GM19372 (cell line): ENCODE data around the gene KCNJ5.
"Not testable (repeated sequence)": the region's sequence is repeated elsewhere in the genome, so short reads cannot be mapped to it uniquely, and the experiment has no call there.

Source experiments
- ATAC-seq: cut with Tn5 transposase; IDR thresholded peaks from one replicate; pipeline ENCODE4 v1.9.1; 2021; ENCODE audit warnings: mild to moderate bottlenecking, low read depth, moderate library complexity; ENCODE audit not compliant: unreplicated experiment

KCNJ5 gene

DNA sequence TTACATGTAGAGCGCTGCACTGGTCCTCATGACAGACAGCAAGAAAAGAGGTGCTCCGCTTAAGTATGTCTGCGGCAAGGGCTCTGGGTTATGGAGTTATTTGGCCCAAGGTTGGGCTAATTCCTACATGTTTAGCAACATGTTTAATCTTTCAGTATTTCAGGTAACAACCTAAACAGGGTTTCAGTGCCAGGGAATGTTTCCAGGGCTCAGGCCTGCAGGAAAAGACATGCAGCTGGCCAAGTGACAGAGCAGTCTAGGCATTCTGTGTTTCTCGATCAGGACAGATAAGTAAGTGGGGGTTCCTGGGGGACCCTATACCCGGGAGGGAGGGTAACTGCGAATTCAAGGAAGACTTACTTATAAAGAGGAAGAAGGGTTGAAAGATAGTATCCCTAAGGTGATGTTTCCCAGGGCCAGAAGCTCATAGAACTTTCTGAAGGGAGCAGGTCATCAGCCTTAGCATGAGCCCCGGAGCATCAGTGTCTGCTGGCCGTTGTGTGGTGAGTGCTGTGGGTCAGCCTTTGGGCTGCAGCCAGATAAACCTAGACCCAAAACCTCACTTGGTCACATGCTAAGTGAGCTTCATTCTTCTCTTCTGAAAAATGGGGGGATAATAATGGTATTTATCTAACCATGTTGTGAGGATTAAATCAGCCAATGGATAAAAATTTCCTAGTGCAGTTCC, 18.4 kb downstream of the KCNJ5 start:
- ATAC-seq, result no peak

DNA sequence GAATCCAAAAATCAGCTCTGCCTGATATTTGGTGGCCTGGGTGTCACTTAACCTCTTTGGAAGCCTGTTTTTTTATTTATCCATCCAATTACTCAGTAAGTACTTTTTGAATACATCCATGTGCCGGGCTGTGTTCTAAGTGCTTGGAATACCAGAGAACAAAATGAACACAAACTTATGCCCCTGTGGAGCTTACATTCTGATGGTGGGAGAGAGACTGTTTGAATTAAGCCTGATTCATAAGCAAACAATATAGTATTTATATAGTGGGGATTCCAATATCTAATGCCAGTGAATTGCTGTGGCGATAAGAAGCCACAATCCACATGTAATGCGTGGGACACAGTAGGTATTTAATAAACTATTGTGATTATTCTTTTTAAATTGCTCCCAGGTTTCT, 19.4 kb downstream of the KCNJ5 start:
- ATAC-seq, result no peak

DNA sequence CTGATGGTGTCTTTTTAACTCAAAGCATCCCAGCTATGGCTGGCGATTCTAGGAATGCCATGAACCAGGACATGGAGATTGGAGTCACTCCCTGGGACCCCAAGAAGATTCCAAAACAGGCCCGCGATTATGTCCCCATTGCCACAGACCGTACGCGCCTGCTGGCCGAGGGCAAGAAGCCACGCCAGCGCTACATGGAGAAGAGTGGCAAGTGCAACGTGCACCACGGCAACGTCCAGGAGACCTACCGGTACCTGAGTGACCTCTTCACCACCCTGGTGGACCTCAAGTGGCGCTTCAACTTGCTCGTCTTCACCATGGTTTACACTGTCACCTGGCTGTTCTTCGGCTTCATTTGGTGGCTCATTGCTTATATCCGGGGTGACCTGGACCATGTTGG, 20.1 kb downstream of the KCNJ5 start:
- no peak for ATAC-seq

DNA sequence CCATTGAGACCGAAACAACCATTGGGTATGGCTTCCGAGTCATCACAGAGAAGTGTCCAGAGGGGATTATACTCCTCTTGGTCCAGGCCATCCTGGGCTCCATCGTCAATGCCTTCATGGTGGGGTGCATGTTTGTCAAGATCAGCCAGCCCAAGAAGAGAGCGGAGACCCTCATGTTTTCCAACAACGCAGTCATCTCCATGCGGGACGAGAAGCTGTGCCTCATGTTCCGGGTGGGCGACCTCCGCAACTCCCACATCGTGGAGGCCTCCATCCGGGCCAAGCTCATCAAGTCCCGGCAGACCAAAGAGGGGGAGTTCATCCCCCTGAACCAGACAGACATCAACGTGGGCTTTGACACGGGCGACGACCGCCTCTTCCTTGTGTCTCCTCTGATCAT, 20.5 kb downstream of the KCNJ5 start:
- ATAC-seq, result no peak

DNA sequence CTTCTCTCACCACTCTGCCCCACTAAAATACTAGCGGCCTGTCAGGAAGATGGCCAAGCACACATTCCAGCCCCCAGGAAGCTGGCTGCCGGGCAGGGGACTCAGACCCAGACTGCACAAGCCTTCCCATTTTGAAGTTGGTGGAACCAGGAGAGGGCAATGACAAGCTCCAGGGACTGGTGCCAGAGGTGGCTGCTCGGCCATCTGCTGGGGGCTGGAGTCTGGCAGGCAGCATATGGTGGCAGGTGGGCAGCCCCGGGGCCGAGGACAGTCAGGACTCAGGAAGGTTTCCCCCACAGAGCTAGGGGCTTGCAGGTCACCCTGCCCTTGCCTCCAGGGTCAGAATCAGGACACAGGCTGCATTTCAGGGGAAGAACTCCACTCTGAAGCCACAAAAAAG, 22.6 kb downstream of the KCNJ5 start:
- no peak for ATAC-seq

DNA sequence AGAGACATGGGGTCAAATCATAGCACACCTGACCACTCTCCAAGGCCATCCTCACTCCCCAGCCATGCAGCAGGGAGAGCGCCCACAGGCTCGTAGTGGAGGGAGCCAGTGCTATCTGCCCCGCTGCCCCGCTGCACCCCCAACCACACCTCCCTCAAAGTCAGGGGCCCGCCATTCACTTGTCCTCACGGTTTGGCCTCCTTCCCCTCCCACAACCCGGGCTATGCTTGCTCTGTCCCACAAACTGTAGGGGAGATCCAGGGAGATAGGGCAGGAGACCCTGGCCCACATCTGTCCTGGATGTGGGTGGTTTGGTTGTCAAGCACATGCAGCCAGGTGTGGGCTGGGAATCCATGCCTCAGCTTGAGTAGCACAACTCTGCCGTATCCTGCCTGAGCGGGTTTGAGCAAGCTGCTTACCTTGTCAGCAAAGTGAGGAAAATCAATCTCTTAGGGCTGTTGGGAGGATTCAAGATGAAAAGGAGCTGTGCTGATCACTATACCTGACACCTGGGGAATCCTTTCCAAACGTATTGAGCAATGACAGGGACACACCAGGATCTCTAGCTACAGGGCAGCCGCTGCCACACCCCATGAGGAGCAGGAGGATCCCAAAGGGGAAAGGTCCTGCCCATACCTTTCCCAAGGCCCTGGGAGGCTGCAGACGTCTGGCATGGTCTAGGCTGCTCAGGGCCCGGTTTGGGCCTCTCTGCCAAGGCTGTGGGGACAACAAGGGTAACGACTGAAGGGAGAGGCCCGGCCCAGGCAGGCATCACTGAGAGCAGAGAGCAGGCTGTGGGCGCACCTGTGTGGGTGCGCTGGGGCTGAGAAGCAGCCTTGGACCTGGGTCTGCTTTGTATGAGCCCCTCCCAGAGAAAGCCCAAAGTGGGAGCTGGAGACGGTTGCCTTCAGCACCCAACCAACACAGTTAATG, 23.3 kb downstream of the KCNJ5 start:
- ATAC-seq, result no peak

DNA sequence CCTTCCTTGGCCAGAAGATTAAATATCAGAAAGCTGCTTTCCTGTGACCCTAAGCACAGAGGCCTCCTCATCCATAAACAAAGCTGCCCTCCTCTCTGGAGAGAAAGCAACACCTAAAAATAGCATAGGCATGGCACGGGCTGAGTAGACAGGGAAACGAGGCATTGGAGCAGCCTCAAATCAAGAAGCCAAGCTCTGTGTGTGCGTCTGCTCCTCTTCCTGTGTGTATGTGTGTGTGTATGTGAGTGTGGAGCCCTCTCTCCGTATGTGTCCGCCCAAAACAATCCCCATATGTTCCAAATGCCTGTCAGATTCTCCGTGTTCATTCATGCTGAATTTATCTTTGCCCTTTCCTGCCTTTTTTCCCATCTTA, 24.0 kb downstream of the KCNJ5 start:
- no peak for ATAC-seq

DNA sequence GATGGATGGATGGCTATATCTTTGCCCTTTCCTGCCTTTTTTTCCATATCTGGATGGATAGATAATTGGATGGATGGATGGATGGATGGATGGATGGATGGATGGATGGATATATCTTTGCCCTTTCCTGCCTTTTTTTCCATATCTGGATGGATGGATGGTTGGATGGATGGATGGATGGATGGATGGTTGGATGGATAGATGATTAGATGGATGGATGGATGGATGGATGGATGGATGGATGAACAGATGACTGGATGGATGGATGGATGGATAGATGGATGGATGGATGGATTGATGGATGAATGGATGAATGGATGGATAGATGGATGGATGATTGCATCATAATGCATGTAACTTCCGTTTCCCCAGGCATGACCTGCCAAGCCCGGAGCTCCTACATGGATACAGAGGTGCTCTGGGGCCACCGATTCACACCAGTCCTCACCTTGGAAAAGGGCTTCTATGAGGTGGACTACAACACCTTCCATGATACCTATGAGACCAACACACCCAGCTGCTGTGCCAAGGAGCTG, 24.9 kb downstream of the KCNJ5 start:
- no peak for ATAC-seq

DNA sequence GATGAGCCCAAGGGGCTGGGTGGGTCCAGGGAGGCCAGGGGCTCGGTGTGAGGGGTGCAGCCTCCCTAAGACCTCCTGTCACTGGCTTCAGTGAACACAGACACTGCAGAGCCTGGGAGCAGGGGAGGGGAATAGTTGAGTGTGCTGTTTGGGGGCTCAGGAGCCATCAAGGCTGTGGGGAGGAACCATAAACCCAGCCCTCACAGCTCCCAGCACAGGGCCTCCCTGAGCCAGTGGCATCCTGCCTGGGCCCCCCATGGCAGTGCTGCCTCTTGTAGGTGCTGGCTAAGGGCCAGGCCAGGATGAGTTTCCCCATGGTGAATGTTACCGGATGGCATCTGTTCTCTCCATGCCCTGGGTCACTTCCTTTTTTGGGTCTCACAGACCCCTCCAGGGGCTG, 25.5 kb downstream of the KCNJ5 start:
- no peak for ATAC-seq

DNA sequence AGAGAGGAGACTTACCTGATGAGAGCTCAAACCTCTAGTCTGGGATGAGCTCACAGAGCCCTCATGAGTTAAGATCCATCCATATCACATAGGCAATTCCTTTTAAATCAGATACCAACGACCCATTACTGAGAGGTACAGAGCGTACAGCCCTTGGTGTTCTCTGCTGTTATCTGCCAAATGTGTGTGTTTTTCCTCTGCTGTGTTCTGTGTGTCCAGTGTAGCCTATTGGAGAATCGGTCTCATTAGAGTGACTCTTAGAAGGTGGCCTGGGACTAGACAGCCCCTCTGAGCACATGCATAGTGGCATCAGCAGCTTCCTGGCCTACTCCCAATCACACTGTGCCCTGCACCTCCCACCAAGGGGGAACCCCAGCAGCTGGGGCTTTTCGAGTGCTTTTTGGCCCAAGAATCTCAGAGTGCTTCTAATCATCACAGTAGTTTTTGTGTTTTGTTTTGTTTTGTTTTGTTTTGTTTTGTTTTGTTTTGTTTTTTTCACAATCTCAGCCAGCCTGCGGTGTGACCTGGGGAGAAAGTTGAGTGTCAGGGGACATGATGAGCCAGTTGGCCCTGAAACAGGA, 26.1 kb downstream of the KCNJ5 start:
- ATAC-seq, result no peak

DNA sequence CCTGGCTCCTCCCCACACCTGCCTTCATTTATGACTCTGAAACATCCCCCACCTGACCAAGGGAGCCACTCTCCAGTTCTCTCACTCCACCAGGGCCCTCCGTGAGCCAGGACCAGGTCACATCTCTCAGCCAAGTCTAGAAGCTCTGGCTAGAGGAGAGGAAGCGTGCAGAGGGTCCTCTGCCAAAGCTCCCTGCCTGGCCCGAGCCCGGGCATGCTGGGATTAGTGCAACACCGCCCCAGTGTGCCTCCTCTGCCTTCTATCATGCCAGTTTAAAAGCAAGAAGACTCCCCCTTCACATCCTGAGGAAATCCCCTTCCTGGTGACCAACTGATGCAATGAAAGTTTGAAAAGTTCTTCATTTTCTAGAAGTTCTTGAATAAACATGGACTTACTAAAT, 28.1 kb downstream of the KCNJ5 start:
- no peak for ATAC-seq

DNA sequence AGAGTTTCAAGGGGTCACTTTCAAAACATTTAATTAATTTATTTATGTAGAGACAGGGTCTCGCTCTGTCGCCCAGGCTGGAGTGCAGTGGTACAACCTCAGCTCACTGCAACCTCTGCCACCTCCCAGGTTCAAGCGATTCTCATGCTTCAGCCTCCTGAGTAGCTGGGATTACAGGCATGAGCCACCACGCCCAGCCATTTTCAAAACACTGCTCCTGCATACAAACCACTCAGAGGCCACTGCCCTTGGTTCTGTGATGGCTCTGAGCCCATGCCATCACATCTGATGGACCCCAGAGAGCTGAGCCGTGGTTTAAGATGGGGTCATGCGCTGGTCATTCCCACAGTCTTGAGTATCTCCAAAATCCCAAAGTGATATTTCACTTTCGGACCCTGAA, 28.5 kb downstream of the KCNJ5 start:
- not testable (repeated sequence) for ATAC-seq

DNA sequence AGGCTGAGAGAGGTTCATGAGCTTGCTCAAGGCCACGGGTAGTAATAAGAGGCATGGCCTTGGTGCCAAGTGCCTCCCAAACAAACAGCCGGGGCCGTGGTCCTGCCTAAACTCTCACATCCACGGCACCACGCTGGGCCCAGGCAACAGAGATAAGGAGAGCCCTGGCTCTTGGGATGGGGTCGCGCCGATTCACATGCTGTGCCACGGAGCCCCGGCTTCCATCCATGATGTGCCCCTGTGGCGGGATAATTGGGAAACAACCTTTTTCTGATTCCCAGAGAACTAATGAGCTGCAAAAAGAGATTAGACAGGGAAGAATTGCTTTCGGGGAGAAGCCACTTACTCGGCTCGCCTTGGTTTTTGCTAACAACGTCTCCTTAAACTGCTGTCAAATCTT, 29.5 kb downstream of the KCNJ5 start:
- ATAC-seq, result no peak

DNA sequence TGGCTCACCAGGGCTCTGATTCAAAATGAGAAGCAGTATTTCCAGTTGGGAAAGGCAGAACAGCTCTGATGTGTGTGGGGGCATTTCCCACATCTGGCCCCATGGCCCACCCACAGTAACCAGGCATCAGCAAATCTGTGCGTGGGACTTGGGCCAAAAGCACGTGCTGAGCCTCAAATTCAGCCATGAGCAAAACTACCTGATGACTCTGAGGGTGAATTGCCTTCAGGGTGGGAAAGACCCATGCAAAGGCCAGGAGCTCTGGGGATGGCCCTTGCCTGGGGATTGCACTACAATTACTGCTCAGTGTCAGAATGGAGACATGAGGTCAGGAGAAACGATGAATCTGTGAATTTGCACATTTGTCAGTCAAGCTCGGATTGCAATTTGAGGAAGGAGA, 30.6 kb downstream of the KCNJ5 start:
- no peak for ATAC-seq

DNA sequence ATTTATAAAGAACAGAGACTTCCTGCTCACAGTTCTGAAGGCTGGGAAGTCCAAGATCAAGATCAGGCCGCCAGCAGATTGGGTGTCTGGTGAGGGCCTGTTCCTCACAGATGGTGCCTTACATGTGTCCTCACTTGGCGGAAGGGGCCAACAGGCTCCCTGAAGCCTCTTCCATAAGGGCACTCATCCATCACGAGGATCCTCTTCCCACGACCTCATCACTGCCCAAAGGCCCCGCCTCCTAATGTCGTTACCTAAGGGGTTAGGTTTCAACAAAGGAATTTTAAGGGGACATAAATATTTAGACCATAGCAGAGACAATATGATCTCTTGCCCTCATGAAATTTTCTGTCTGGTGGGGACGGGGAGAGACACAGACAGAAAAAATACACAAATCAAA, 32.9 kb downstream of the KCNJ5 start:
- no peak for ATAC-seq

DNA sequence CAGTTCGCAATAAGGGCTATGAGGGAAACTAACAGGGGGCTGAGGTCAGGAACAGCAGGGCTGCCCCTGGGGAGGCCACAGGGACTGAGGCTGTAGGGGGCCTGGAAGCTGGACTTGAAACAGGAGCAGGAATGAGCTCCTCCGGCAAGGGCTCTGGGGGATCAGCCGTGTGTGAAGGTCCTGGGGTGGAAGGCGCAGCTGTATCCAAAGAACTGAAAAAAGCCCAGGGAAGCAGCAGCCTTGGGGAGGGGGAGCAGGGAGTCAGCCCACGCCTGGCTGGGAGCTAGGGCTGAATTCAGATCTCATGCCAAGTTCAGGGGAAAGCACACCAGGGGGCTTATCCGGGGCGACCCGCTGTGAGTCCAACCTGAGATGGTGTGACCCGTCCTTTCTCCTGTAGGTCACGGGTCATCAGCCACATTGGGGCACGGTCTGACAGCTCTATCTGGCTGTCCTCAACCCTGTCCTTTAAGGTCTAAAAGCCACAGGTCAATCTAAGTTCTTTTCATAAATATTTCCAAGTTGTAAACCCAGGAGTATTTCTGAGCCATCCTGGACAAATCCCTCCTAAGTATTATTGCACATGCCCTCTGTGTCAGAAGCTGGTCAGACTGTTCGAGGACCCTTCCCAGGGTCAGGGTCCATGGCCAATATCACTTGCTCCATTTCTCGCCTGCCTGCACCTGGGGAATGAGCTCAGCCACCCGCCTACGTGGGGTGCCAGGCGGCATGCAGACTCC, 33.5 kb downstream of the KCNJ5 start:
- ATAC-seq, result no peak

DNA sequence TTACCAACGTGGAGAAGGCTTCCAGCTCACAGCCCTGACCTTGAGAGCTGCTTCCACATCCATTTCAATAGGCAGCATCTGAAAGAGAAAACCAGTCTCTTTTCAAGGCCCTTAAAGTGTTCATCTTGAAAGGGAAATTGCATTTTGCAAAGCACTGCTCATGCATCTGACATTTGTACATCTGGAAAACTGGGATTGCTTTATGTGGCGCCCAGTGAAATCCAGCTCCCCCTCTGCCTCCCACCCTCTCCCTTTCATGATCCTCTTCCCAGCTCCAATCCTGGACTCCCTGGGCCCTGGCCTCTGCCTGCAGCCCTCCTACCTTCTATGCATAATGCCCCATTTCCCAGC, 34.1 kb downstream of the KCNJ5 start:
- no peak for ATAC-seq

DNA sequence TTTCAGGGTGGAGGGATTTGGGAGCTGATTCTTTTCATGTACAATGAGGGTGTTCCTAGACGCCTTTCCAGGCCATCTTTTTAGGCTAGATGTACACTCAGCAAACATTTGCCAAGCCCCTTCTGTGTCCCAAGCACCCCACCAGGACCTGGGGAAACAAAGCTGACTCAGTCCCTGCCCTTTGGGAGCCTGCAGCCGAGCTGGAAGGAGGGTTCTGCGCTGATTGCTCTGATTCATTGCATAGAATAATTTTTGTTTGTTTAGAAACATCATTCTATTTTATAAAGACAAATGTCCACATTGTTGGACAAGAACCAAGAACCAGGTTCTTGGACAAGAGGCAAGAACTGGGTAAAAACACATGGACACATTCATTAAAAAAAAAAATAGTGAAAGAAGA, 34.8 kb downstream of the KCNJ5 start:
- ATAC-seq, result no peak

DNA sequence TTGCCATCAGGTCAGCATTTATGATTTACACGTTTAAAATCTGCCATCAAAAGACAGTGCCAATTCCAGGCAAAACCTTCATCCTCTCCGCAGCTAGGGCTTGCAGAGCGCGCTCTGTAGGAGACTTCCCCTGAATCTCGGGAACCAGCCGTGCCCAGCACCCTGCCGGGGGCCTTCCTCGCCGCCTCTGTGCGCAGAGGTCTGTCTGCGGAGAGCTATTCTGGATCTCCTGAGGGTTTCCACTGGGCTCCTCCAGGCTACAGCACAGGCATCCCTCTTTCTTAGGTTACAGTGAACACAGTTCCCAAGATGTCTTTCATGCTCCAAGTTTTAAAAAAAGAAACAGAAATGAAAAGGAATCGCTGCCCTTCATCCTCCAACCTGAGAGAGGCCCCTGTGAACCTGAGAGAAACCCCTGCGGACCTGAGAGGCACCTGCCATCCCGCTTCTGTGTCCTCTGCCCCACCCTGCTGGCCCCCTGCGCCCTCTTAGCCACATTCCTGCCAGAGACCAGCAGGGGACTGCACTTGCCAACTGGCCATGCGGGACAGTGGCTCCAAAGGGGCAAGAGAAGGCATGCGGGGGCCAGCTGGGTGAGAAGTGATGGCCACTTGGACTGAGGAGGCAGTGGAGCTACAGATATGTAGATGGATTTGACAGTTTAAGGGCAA, 35.4 kb downstream of the KCNJ5 start:
- no peak for ATAC-seq

DNA sequence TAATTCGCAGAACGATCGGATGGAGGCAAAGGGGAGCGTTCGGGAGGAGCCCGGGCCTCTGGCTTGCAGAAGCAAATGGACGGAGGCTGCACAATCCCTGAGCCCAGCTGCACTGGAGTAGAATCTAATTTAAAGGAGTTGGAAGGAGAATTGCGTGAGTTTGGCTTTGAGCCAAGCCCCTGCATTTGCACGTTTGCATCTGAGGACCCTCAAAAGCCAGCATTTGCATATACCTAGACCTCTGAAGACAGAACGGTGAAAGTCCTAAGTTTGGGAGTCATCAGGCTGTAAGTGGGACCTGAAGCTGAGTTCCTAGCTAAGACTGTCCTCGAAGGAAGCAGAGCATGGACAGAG, 35.9 kb downstream of the KCNJ5 start:
- no peak for ATAC-seq
